H7 (cell line): ENCODE results near the gene PTPRN2. TPM values are rescaled to one million over a fixed set of nuclear protein-coding genes. Genes with fewer than 3 reads are reported as not detected.

ENCODE experiments used
- DNase-seq: peaks from one replicate; pipeline ENCODE4 v3.0.0; 2012
- H3K27me3 ChIP-seq: 2 replicates; pipeline ENCODE4 v1.6.0; 2011; ENCODE audit warnings: mild to moderate bottlenecking, low read length; ENCODE audit not compliant: control insufficient read depth, insufficient read depth
- H3K36me3 ChIP-seq: replicated peaks from 2 replicates; pipeline ENCODE4 v1.5.1; 2011; ENCODE audit warnings: low read length; ENCODE audit not compliant: control insufficient read depth, insufficient read depth
- H3K4me3 ChIP-seq: 2 replicates; pipeline ENCODE4 v1.5.1; 2011; ENCODE audit warnings: low read depth, mild to moderate bottlenecking, control low read depth, low read length, moderate library complexity; ENCODE audit not compliant: insufficient read depth
- total RNA-seq: library from RNA; depleted of rRNA; stranded (reverse); fragments of >200 nt; shearing (Covaris generic); gene quantifications from 2 replicates; pipeline ENCODE4 v1.2.3, GENCODE V29; 2014

The PTPRN2 gene
- total RNA-seq, 1 experiment from 2014 or later: 0.80 TPM

- DNase-seq: no peak
- Histone ChIP-seq H3K4me3 (no peak overlapping the region), H3K36me3 (no peaks in the 10 kb centered on the region)
Measured at GRCh38 chr7:157556642-157556944, 1031.0 kb downstream of the PTPRN2 start.

GRCh38 chr7:157555944-157556641, 1031.5 kb downstream of the PTPRN2 start:
- DNase-seq: no peak
- Histone ChIP-seq H3K36me3 (no peaks in the 10 kb centered on the region), H3K4me3 (no peak overlapping the region), H3K27me3 (no peaks in the 10 kb centered on the region)

More at GRCh38 chr7:157556642-157556944, 1031.0 kb downstream of the PTPRN2 start:
- H3K27me3 ChIP-seq: no peaks in the 10 kb centered on the region

GRCh38 chr7:157555313-157555712, 1032.3 kb downstream of the PTPRN2 start:
- no peaks in the 10 kb centered on the region for H3K36me3 ChIP-seq
- H3K27me3 ChIP-seq: no peaks in the 10 kb centered on the region
- DNase-seq: no peak
- H3K4me3 ChIP-seq: no peak overlapping the region

- H3K36me3 ChIP-seq: no peaks in the 10 kb centered on the region
- no peaks in the 10 kb centered on the region for H3K27me3 ChIP-seq
- no peak overlapping the region for H3K4me3 ChIP-seq
- peak; percentile 30 for DNase-seq
Measured at GRCh38 chr7:157554393-157555238, 1033.0 kb downstream of the PTPRN2 start.

GRCh38 chr7:157553256-157553655, 1034.4 kb downstream of the PTPRN2 start:
- Histone ChIP-seq H3K27me3 (no peaks in the 10 kb centered on the region), H3K4me3 (no peak overlapping the region), H3K36me3 (no peaks in the 10 kb centered on the region)
- no peak for DNase-seq

- H3K36me3 ChIP-seq: no peaks in the 10 kb centered on the region
- no peak for DNase-seq
- H3K27me3 ChIP-seq: no peaks in the 10 kb centered on the region
- no peak overlapping the region for H3K4me3 ChIP-seq
Measured at GRCh38 chr7:157552295-157552993, 1035.2 kb downstream of the PTPRN2 start.

- DNase-seq: no peak
- H3K4me3 ChIP-seq: no peak overlapping the region
Measured at GRCh38 chr7:157551325-157552070, 1036.1 kb downstream of the PTPRN2 start.

GRCh38 chr7:157550300-157551275, 1037.0 kb downstream of the PTPRN2 start:
- Histone ChIP-seq H3K4me3 (no peak overlapping the region), H3K27me3 (no peaks in the 10 kb centered on the region), H3K36me3 (no peaks in the 10 kb centered on the region)
- no peak for DNase-seq

More at GRCh38 chr7:157551325-157552070, 1036.1 kb downstream of the PTPRN2 start:
- H3K27me3 ChIP-seq: no peaks in the 10 kb centered on the region
- H3K36me3 ChIP-seq: no peaks in the 10 kb centered on the region

GRCh38 chr7:157549612-157550299, 1037.9 kb downstream of the PTPRN2 start:
- H3K4me3 ChIP-seq: no peak overlapping the region
- H3K27me3 ChIP-seq: no peaks in the 10 kb centered on the region
- DNase-seq: no peak
- no peaks in the 10 kb centered on the region for H3K36me3 ChIP-seq

GRCh38 chr7:157548691-157549303, 1038.8 kb downstream of the PTPRN2 start:
- DNase-seq: no peak
- H3K36me3 ChIP-seq: no peaks in the 10 kb centered on the region
- H3K27me3 ChIP-seq: no peaks in the 10 kb centered on the region
- no peak overlapping the region for H3K4me3 ChIP-seq

- no peak overlapping the region for H3K4me3 ChIP-seq
- no peaks in the 10 kb centered on the region for H3K27me3 ChIP-seq
- no peak for DNase-seq
- no peaks in the 10 kb centered on the region for H3K36me3 ChIP-seq
Measured at GRCh38 chr7:157547611-157548010, 1040.0 kb downstream of the PTPRN2 start.

GRCh38 chr7:157547102-157547501, 1040.5 kb downstream of the PTPRN2 start:
- H3K36me3 ChIP-seq: no peaks in the 10 kb centered on the region
- no peak for DNase-seq

GRCh38 chr7:157545681-157546060, 1042.0 kb downstream of the PTPRN2 start:
- no peaks in the 10 kb centered on the region for H3K27me3 ChIP-seq
- no peak overlapping the region for H3K4me3 ChIP-seq
- H3K36me3 ChIP-seq: no peaks in the 10 kb centered on the region
- no peak for DNase-seq

More at GRCh38 chr7:157547102-157547501, 1040.5 kb downstream of the PTPRN2 start:
- Histone ChIP-seq H3K4me3 (no peak overlapping the region), H3K27me3 (no peaks in the 10 kb centered on the region)
